K562 (cell line): Measurements from ENCODE around the gene PIP4K2A.

Experiments
- IRF1 ChIP-seq: sonication (generic); formaldehyde crosslinking; IDR thresholded peaks from 2 replicates; pipeline ENCODE4 v1.8.0; 2022; ENCODE audit warnings: missing genetic modification reagents, mild to moderate bottlenecking, borderline replicate concordance
- KLF6 ChIP-seq: fragments of 250-450 bp; sonication (Bioruptor Pico); IDR thresholded peaks from 2 replicates; pipeline ENCODE4 v1.4.0; 2020; ENCODE audit warnings: mild to moderate bottlenecking, moderate library complexity, borderline replicate concordance
- POLR2A ChIP-seq: fragments of 450-650 bp; conservative IDR thresholded peaks from 2 replicates; pipeline ENCODE4 v1.6.1; 2016
- POLR2AphosphoS5 ChIP-seq: IDR thresholded peaks from 2 replicates; pipeline ENCODE4 v1.6.1; 2011; ENCODE audit warnings: mild to moderate bottlenecking, low read depth, low read length, moderate library complexity; ENCODE audit not compliant: control insufficient read depth, insufficient read depth

- TF ChIP-seq KLF6, result no peak
- TF ChIP-seq IRF1 (CRISPR knock-in tag), result no peak
- no peak for TF ChIP-seq POLR2AphosphoS5
- no peak for TF ChIP-seq POLR2A
These were observed 70.2 kb downstream of the PIP4K2A start for GRCh38 chr10:22644222-22644621.
